Bronchial epithelial cell (primary cell): ENCODE data around the gene KPNA4. TPM values are rescaled to one million over a fixed set of nuclear protein-coding genes. Genes with fewer than 3 reads are reported as not detected.
"Not testable (repeated sequence)": the region's sequence is repeated elsewhere in the genome, so short reads cannot be mapped to it uniquely, and the experiment has no call there.

Experiments
- DNase-seq: peaks from one replicate; pipeline ENCODE4 v3.0.0-alpha.2; 2010; ENCODE audit warnings: low read depth
- FAIRE-seq: peaks from 2 replicates; lab custom pipeline; 2011; peaks lifted over from hg19 to GRCh38; lab: Jason Lieb, UNC
- H3K27me3 ChIP-seq: 2 replicates; pipeline ENCODE4 v1.5.1; 2011; ENCODE audit warnings: low read length; ENCODE audit not compliant: control insufficient read depth, insufficient read depth
- H3K36me3 ChIP-seq: 2 replicates; pipeline ENCODE4 v1.5.1; 2011; ENCODE audit warnings: low read length; ENCODE audit not compliant: control insufficient read depth, insufficient read depth
- H3K4me3 ChIP-seq: 2 replicates; pipeline ENCODE4 v1.5.1; 2011; ENCODE audit warnings: mild to moderate bottlenecking, low read depth, low read length, control low read depth
- CTCF ChIP-seq: IDR thresholded peaks from 2 replicates; pipeline ENCODE4 v1.5.1; 2011; ENCODE audit warnings: mild to moderate bottlenecking, moderate library complexity, low read length, control low read depth, inconsistent platforms; ENCODE audit not compliant: insufficient read depth, severe bottlenecking
- total RNA-seq: library from RNA; depleted of rRNA; stranded (reverse); fragments of >200 nt; gene quantifications from 2 replicates; pipeline ENCODE4 v1.2.1, GENCODE V29; 2014

KPNA4 gene
- total RNA-seq, 1 donor from 2014 or later, result 39.5 TPM

DNA sequence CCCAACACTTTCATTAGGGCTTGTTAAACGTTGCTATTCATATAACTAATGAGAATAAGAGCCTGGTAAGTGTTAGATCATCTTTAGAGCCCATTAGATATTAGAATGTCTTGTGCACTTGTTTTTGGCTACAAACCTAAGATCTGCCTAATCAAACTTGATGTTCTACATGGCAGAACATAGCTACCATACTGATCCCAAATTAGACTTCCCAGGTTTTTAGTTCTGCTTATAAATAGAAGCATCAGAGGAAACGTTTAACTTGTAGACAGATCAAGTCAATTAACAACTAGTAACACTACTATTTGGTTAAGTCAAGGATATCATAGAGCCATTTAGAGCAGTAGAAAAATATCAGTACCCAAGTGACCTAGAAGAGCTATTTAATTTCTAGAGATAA, 11.7 kb upstream of the KPNA4 start:
- no peaks in the 10 kb centered on the region for H3K36me3 ChIP-seq
- FAIRE-seq (no peak), DNase-seq (no peak)
- TF ChIP-seq CTCF, result no peak
- no peaks in the 10 kb centered on the region for H3K27me3 ChIP-seq
- no peak overlapping the region for H3K4me3 ChIP-seq

DNA sequence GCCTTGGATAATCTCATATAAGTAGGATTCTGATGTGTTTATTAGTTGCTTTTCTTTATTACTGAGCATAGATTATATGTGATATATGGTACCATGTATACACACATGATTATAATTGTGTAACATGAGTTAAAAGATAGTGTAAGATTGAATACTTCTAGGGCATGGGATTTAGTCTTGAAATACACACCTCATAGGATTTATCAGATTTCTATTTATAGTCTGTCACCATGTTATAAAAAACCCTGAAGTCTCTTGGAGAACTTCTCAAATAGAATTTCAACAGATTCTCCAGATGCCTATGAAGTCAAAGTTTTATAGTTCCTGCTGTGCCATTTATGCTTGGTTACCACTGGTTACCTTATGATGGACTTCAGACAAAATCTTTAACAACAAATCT, 11.2 kb upstream of the KPNA4 start:
- DNase-seq (no peak), FAIRE-seq (no peak)
- Histone ChIP-seq H3K4me3 (no peak overlapping the region), H3K27me3 (no peaks in the 10 kb centered on the region), H3K36me3 (no peaks in the 10 kb centered on the region)
- TF ChIP-seq CTCF, result no peak

GRCh38 chr3:160575589-160575988, 10.2 kb upstream of the KPNA4 start:
- Histone ChIP-seq H3K4me3 (no peak overlapping the region), H3K36me3 (no peaks in the 10 kb centered on the region), H3K27me3 (no peaks in the 10 kb centered on the region)
- no peak for FAIRE-seq
- TF ChIP-seq CTCF, result no peak
- no peak for DNase-seq

DNA sequence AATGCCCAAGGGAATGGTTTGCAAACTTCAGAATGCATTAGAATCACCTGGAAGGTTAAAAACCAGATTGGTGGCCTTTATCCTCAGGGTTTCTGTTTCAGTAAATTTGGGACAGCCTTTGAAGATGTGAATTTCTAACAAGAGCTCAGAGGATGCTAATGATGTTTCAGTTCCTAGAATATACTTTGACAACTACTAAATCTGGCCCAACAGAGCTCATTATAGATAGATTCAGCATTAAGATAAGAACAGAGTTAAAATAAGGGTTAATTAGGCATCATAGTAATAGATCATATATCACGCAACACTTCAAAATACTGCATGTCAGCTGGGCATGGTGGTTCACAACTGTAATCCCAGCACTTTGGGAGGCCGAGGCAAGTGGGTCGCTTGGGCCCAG, 9.3 kb upstream of the KPNA4 start:
- no peak for FAIRE-seq
- no peak for TF ChIP-seq CTCF
- H3K36me3 ChIP-seq, result no peaks in the 10 kb centered on the region

GRCh38 chr3:160573955-160574525, 8.7 kb upstream of the KPNA4 start:
- not testable (repeated sequence) for H3K27me3 ChIP-seq, FAIRE-seq, H3K36me3 ChIP-seq, H3K4me3 ChIP-seq, DNase-seq

More for the DNA sequence above, 9.3 kb upstream of the KPNA4 start:
- DNase-seq, result no peak
- Histone ChIP-seq H3K27me3 (no peaks in the 10 kb centered on the region), H3K4me3 (no peak overlapping the region)

- TF ChIP-seq CTCF, result no peak
- DNase-seq, result no peak
- H3K27me3 ChIP-seq, result no peaks in the 10 kb centered on the region
- no peak overlapping the region for H3K4me3 ChIP-seq
- no peak for FAIRE-seq
- H3K36me3 ChIP-seq, result peaks cover 3% of the 10 kb centered on the region
Observed at GRCh38 chr3:160569894-160570652, 4.7 kb upstream of the KPNA4 start.
